RWPE1 (cell line): ENCODE measurements around the gene IL32.
"Not testable (repeated sequence)": the region's sequence is repeated elsewhere in the genome, so short reads cannot be mapped to it uniquely, and the experiment has no call there.

Source experiments
- CTCF ChIA-PET: fragments of 350-600 bp; sonication (Branson Sonifier 250); formaldehyde crosslinking; extraction: SDS; loops from one replicate; lab custom pipeline; 2021; lab: Yijun Ruan, JAX
- POLR2A ChIA-PET: fragments of 400-600 bp; formaldehyde crosslinking; extraction: SDS; loops from one replicate; lab custom pipeline; 2020; ENCODE audit warnings: antibody characterized with exemption; ENCODE audit not compliant: low non-redundant PET; lab: Yijun Ruan, JAX
- DNase-seq: peaks from one replicate; pipeline ENCODE4 v3.0.0; 2012; ENCODE audit warnings: low spot score
- H3K27ac ChIP-seq: fragments of 450-650 bp; 2 replicates; pipeline ENCODE4 v1.5.1; 2017
- TF ChIP-seq, protein P1 (sequence below): fragments of 450-650 bp; conservative IDR thresholded peaks from 2 replicates; pipeline ENCODE4 v1.5.1; 2017; ENCODE audit warnings: low read depth, mild to moderate bottlenecking

Gene IL32

DNA sequence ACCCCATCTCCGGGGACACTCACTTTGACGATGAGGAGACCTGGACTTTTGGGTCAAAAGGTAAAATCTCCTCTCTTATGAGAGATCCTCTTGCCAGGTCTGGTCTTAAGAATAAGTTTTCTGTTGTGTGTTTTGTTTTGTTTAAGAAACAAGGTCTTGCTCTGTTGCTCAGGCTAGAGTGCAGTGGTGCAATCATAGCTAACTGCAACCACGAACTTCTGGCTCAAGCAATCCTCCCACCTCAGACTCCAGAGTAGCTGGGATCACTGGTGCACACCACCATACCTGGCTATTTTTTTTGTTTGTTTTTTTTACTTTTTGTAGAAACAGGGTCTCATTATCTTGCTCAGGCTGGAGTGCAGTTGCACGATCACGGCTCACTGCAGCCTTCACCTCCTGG lies 15.0 kb upstream of the IL32 start:
- TF ChIP-seq, protein P1, sequence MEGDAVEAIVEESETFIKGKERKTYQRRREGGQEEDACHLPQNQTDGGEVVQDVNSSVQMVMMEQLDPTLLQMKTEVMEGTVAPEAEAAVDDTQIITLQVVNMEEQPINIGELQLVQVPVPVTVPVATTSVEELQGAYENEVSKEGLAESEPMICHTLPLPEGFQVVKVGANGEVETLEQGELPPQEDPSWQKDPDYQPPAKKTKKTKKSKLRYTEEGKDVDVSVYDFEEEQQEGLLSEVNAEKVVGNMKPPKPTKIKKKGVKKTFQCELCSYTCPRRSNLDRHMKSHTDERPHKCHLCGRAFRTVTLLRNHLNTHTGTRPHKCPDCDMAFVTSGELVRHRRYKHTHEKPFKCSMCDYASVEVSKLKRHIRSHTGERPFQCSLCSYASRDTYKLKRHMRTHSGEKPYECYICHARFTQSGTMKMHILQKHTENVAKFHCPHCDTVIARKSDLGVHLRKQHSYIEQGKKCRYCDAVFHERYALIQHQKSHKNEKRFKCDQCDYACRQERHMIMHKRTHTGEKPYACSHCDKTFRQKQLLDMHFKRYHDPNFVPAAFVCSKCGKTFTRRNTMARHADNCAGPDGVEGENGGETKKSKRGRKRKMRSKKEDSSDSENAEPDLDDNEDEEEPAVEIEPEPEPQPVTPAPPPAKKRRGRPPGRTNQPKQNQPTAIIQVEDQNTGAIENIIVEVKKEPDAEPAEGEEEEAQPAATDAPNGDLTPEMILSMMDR: no peak
- H3K27ac ChIP-seq: no peak overlapping the region
- POLR2A ChIA-PET: interaction anchor here (0.6 kb wide), 1 partner anchor 48 kb away, joined by 4 read pairs; no protein-coding TSS in a partner anchor
- CTCF ChIA-PET: interaction anchor here (0.6 to 1.2 kb wide), 2 partner anchors 8 to 121 kb away, joined by 5 read pairs; no protein-coding TSS in a partner anchor
- DNase-seq: no peak

DNA sequence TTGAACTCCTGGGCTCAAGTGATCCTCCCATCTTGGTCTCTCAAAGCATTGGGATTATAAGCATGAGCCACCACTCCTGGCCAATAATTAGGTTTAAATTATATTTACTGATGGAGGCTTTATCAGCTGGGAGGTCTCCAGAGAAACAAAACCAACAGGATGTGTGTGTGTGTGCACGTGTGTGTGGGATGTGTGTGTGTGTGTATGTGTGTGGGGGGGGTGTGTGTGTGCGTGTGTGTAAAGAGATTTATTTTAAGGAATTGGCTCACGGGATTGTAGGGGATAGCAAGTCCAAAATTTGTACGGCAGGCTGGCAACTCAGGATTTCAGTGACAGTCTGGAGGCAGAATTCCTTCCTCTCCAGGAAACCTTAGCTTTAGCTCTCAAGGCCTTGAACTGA lies 14.4 kb upstream of the IL32 start:
- H3K27ac ChIP-seq: no peak overlapping the region
- POLR2A ChIA-PET: no interaction called here
- no peak for DNase-seq
- CTCF ChIA-PET: interaction anchor here (0.6 to 1.2 kb wide), 4 partner anchors 9 to 120 kb away, joined by 3 to 5 read pairs (median 4); no protein-coding TSS in a partner anchor
- TF ChIP-seq, protein P1: no peak

DNA sequence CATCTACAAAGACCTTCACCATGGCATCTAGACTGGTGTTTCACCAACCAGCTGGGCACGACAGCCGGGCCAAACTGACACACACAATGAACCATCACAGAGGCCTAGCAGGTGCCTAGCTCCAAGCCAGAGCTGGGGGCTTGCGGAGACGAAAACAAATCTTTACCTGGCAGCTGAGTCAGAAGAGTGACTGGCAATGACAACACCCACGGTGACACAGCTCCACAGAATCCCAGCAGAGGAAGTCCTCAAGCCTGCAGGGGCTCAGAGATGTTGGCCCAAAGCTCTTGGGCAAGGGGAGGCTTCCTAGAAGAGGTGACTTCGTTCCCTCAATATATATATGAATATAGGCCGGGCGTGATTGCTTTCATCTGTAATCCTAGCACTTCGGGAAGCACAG lies 13.9 kb upstream of the IL32 start:
- TF ChIP-seq, protein P1: no peak
- CTCF ChIA-PET: interaction anchor here (0.7 to 1.2 kb wide), 3 partner anchors 8 to 69 kb away, joined by 3 to 5 read pairs (median 3); no protein-coding TSS in a partner anchor
- no peak overlapping the region for H3K27ac ChIP-seq
- no peak for DNase-seq
- POLR2A ChIA-PET: no interaction called here

DNA sequence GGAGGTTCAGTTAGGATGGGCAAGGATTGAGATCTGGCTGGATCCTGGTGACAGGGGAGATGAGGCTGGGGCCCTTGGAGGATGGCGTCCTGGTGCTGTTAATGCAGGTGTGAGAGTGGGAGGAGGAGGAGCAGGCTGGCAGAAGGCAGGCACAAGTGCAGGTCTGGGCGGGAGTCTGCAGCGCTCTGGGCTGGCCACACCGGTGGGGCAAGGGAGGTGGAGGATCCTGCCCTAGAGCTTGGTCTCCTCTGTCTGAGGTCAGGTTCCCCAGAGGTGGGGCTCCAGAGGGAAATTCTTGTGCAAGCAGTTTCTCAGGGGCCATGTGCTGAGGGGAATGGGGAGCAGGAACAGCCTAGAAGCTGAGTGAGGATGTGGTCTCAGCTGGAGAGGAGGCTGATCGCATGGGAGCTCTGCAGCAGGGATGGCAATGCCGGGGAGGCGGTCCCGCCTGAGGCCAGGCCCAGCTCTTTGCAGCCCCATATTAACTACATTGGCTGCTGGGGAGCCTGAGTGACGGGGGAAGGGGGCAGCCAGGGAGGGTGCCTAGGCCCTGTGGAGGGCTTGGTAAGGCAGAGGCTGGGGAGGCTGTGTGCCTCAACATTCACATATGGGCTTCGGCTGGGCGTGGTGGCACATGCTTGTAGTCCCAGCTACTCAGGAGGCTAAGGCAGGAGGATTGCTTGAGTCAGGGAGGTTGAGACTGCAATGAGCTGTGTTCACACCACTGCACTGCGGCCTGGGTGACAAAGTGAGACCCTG lies 12.7 kb upstream of the IL32 start:
- H3K27ac ChIP-seq, POLR2A ChIA-PET, DNase-seq, CTCF ChIA-PET: not testable (repeated sequence)

DNA sequence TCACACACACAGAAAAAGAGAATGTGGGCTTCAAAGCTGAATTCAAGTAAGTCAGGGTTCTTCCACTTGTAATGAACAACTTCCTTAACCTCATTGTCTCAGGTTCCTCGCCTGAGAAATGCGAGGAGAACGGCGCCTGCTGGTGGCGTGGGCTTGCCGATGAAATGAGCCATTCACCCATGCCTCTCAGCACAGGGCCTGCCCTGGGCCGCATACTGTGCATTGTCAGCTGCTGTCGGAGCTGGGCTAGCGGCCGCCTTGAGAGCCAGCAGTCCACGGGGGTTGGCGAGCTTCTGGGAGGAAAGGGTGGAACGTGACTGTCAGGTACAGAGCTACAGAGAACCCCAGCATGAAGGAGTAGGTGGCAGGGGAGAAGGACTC lies 12.1 kb upstream of the IL32 start:
- CTCF ChIA-PET, H3K27ac ChIP-seq, DNase-seq, POLR2A ChIA-PET: not testable (repeated sequence)

DNA sequence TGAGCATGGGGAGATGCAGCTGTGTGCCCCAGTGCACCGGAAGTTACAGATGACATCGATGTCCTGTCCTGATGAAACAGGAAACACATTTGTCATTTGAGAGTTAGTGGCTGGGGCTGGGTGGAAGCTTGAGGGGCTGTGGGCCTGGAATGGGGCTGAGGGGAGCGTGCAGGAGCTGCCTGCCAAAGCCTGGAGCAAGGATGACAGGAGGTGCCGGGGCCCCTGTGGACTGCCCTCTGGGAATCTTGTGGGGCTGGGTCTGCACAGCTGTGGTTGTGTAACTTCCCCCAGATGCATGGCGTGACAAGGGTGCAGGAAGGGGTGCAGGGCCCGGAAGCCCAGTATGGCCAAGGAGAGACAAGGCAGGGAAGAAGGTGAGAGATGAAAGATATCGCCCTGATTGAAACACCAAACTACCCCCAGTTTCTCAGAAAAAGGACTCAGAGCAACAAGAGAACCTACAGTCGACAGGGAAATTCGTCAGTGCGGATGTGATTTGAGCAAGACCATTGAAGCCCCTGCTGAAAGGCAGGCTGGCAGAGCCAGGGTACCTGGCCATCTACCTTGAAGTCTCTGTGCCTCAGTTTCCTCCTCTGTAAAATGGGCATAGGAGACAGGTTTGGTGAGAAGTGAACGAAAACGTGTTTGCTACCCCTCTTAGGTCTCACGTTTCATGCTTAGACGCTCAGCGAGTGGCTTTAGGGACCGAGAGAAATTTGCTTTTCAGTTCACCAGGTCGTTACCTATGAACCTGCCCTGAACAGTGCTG lies 10.3 kb upstream of the IL32 start:
- ChIA-PET CTCF (no interaction called here), POLR2A (no interaction called here)
- TF ChIP-seq, protein P1: no peak
- DNase-seq: no peak
- no peak overlapping the region for H3K27ac ChIP-seq

DNA sequence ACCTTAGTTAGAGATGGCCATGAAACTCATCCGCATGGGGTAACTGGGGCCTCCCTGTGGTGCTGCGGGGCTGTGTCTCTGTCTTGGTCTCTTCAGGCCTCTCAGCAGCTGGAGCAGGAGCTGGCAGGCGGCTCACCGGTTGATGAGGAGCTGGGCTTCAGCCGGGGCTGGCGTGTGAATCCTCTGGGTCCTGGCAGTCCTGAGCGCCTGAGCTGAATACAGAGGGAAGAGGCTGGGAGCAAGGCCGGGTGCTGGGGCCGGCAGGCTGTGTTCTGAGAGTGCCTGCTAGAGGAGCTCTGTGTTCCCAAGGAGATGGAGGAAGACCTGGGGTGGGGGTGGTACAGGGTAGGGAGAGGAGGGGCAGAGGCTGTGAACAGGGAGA lies 9.7 kb upstream of the IL32 start:
- CTCF ChIA-PET, H3K27ac ChIP-seq, DNase-seq, POLR2A ChIA-PET: not testable (repeated sequence)
